Measurements from ENCODE around the gene FOXK2. TPM values are rescaled to one million over a fixed set of nuclear protein-coding genes. Genes with fewer than 3 reads are reported as not detected.
A peak's percentile ranks its signal among the peaks of the same experiment; 100 is the strongest.

The FOXK2 gene
- total RNA-seq, 3 donors from 2014 or later (not counting 1 experiment from before 2014, with no cell fraction given) = 42.5 to 50.0 (median 46.4) TPM

- peaks cover 7% of the 10 kb centered on the region for H3K36me3 Mint-ChIP-seq
- Histone ChIP-seq H3K4me3 (ENCODE audit: low read length) (no peak overlapping the region), H3K9me3 (ENCODE audit: control insufficient read depth, insufficient read depth, low read length) (no peaks in the 10 kb centered on the region), H3K4me1 (ENCODE audit: control insufficient read depth, insufficient read depth, low read length) (peaks cover 5% of the 10 kb centered on the region), H3K36me3 (ENCODE audit: control insufficient read depth, insufficient read depth, low read length) (peaks cover 35% of the 10 kb centered on the region), H3K27me3 (ENCODE audit: control insufficient read depth, insufficient read depth, low read length) (no peaks in the 10 kb centered on the region), H3K27ac (ENCODE audit: low read length) (no peak overlapping the region)
- intact Hi-C loops (cut with micrococcal nuclease) = no loop called here
- peak overlapping the region; percentile 29 to 56 for H3K27ac Mint-ChIP-seq
- DNase-seq (no peak), ATAC-seq (no peak)
- TF ChIP-seq CTCF (IDR thresholded peaks at IDR 0.05) = no peak
- WGBS (ENCODE audit: insufficient coverage) = 90% methylated on average over 21 of the region's 21 CpGs
- no peaks in the 10 kb centered on the region for H3K9me3 Mint-ChIP-seq
- peaks cover 2% of the 10 kb centered on the region in 2 donors for H3K4me1 Mint-ChIP-seq
- H3K4me3 Mint-ChIP-seq = no peak overlapping the region
- no peaks in the 10 kb centered on the region for H3K27me3 Mint-ChIP-seq (ENCODE audit: low read depth in 2 of 2)
Observed at GRCh38 chr17:82586576-82587233, 67.2 kb downstream of the FOXK2 start.

- Histone ChIP-seq H3K4me1 (ENCODE audit: control insufficient read depth, insufficient read depth, low read length) (peaks cover 12% of the 10 kb centered on the region), H3K36me3 (ENCODE audit: control insufficient read depth, insufficient read depth, low read length) (peaks cover 31% of the 10 kb centered on the region), H3K27me3 (ENCODE audit: control insufficient read depth, insufficient read depth, low read length) (no peaks in the 10 kb centered on the region), H3K27ac (ENCODE audit: low read length) (no peak overlapping the region), H3K9me3 (ENCODE audit: control insufficient read depth, insufficient read depth, low read length) (no peaks in the 10 kb centered on the region), H3K4me3 (ENCODE audit: low read length) (no peak overlapping the region)
- peaks cover 7% of the 10 kb centered on the region for H3K36me3 Mint-ChIP-seq
- no peak overlapping the region for H3K4me3 Mint-ChIP-seq
- H3K27ac Mint-ChIP-seq = peak overlapping the region; percentile 29 to 56
- DNase-seq (no peak), ATAC-seq (no peak)
- peaks cover 9 to 10% of the 10 kb centered on the region in 2 donors for H3K4me1 Mint-ChIP-seq
- no peaks in the 10 kb centered on the region for H3K27me3 Mint-ChIP-seq (ENCODE audit: low read depth in 2 of 2)
- WGBS (ENCODE audit: insufficient coverage) = 77% methylated on average over 45 of the region's 47 CpGs
- intact Hi-C loops (cut with micrococcal nuclease) = no loop called here
- TF ChIP-seq CTCF (IDR thresholded peaks at IDR 0.05) = no peak
- H3K9me3 Mint-ChIP-seq = no peaks in the 10 kb centered on the region
Observed at GRCh38 chr17:82587234-82588086, 67.9 kb downstream of the FOXK2 start.

GRCh38 chr17:82588266-82589175, 69.0 kb downstream of the FOXK2 start:
- TF ChIP-seq CTCF (IDR thresholded peaks at IDR 0.05) = no peak
- no peak overlapping the region for H3K27ac Mint-ChIP-seq
- H3K9me3 Mint-ChIP-seq = no peaks in the 10 kb centered on the region
- peaks cover 17 to 19% of the 10 kb centered on the region in 2 donors for H3K4me1 Mint-ChIP-seq
- H3K4me1 ChIP-seq (ENCODE audit: control insufficient read depth, insufficient read depth, low read length) = peaks cover 23% of the 10 kb centered on the region
- intact Hi-C loops (cut with micrococcal nuclease) = no loop called here
- 95% methylated on average over 23 of the region's 27 CpGs for WGBS (ENCODE audit: insufficient coverage)
- H3K36me3 ChIP-seq (ENCODE audit: control insufficient read depth, insufficient read depth, low read length) = peaks cover 27% of the 10 kb centered on the region
- no peak for ATAC-seq
- no peaks in the 10 kb centered on the region for H3K27me3 ChIP-seq (ENCODE audit: control insufficient read depth, insufficient read depth, low read length)
- H3K4me3 ChIP-seq (ENCODE audit: low read length) = no peak overlapping the region
- H3K36me3 Mint-ChIP-seq = peaks cover 7% of the 10 kb centered on the region
- H3K4me3 Mint-ChIP-seq = no peak overlapping the region
- H3K27ac ChIP-seq (ENCODE audit: low read length) = no peak overlapping the region
- H3K27me3 Mint-ChIP-seq (ENCODE audit: low read depth in 2 of 2) = no peaks in the 10 kb centered on the region
- DNase-seq = no peak
- no peaks in the 10 kb centered on the region for H3K9me3 ChIP-seq (ENCODE audit: control insufficient read depth, insufficient read depth, low read length)

Measured in natural killer cell (primary cell).